A673 (cell line): Measurements from ENCODE around the gene GFOD2. TPM values are rescaled to one million over a fixed set of nuclear protein-coding genes. Genes with fewer than 3 reads are reported as not detected.

Experiments
- BruUV-seq: library from RNA; stranded (reverse); fragments of 400-500 nt; replicated peaks from 2 replicates; lab custom pipeline; 2021; lab: Mats Ljungman, UMichigan
- CTCF ChIA-PET: fragments of 300-600 bp; sonication (Branson Sonifier 250); formaldehyde crosslinking; loops from one replicate; lab custom pipeline; 2022; ENCODE audit warnings: antibody characterized with exemption; lab: Charles Lee
- POLR2A ChIA-PET: fragments of 300-600 bp; sonication (Branson Sonifier 250); formaldehyde crosslinking; loops from one replicate; lab custom pipeline; 2022; ENCODE audit warnings: antibody characterized with exemption; ENCODE audit not compliant: low non-redundant PET; lab: Charles Lee
- DNase-seq: peaks from one replicate; pipeline ENCODE4 v3.0.0-alpha.2; 2015; ENCODE audit warnings: low spot score
- H3K27ac ChIP-seq: fragments of 200-600 bp; sonication (generic); 2 replicates; pipeline ENCODE4 v1.5.1; 2016; ENCODE audit warnings: mixed run types, low read depth, mild to moderate bottlenecking, mixed read lengths, antibody characterized with exemption, low read length; ENCODE audit not compliant: poor library complexity, severe bottlenecking
- H3K27me3 ChIP-seq: fragments of 200-600 bp; sonication (generic); replicated peaks from 2 replicates; pipeline ENCODE4 v1.6.1; 2017; ENCODE audit warnings: mixed run types, low read depth, mild to moderate bottlenecking, mixed read lengths, antibody characterized with exemption, low read length; ENCODE audit not compliant: insufficient read depth, poor library complexity
- H3K36me3 ChIP-seq: fragments of 200-600 bp; sonication (generic); 2 replicates; pipeline ENCODE4 v1.6.1; 2016; ENCODE audit warnings: mixed run types, mild to moderate bottlenecking, mixed read lengths, antibody characterized with exemption, low read length; ENCODE audit not compliant: insufficient read depth, poor library complexity, severe bottlenecking
- H3K4me1 ChIP-seq: fragments of 200-600 bp; sonication (generic); 2 replicates; pipeline ENCODE4 v1.6.1; 2017; ENCODE audit warnings: mixed run types, mild to moderate bottlenecking, mixed read lengths, antibody characterized with exemption, low read length; ENCODE audit not compliant: insufficient read depth, poor library complexity, severe bottlenecking
- H3K4me3 ChIP-seq: fragments of 200-600 bp; sonication (generic); 2 replicates; pipeline ENCODE4 v1.5.1; 2016; ENCODE audit warnings: low read depth, mixed run types, mild to moderate bottlenecking, mixed read lengths, low read length; ENCODE audit not compliant: poor library complexity, severe bottlenecking
- H3K9me3 ChIP-seq: fragments of 200-600 bp; sonication (generic); 2 replicates; pipeline ENCODE4 v1.6.1; 2016; ENCODE audit warnings: mixed run types, low read depth, mild to moderate bottlenecking, mixed read lengths, antibody characterized with exemption, low read length; ENCODE audit not compliant: poor library complexity, severe bottlenecking
- EZH2 ChIP-seq: fragments of 200-600 bp; sonication (generic); IDR thresholded peaks from 2 replicates; pipeline ENCODE4 v1.6.1; 2017; ENCODE audit warnings: borderline replicate concordance, low read depth, mild to moderate bottlenecking, mixed read lengths, antibody characterized with exemption, low read length; ENCODE audit not compliant: poor library complexity, severe bottlenecking
- intact Hi-C: fragments of 100-400 bp; cut with micrococcal nuclease; formaldehyde crosslinking; loops from one replicate; pipeline ENCODE4 v1.10.0; 2022; ENCODE audit not compliant: unreplicated experiment
- total RNA-seq: library from RNA; stranded (reverse); gene quantifications from 2 replicates; pipeline ENCODE4 v1.2.3, GENCODE V29; 2021
- TF ChIP-seq, protein P1 (sequence below): fragments of 300-800, 200-600 bp; sonication (generic); conservative IDR thresholded peaks from 2 replicates; pipeline ENCODE4 v1.5.1; 2017; ENCODE audit warnings: low read depth, mild to moderate bottlenecking, antibody characterized with exemption, low read length, moderate library complexity, mixed read lengths

GFOD2 gene
- total RNA-seq, 1 experiment from 2014 or later = 22.6 TPM

DNA sequence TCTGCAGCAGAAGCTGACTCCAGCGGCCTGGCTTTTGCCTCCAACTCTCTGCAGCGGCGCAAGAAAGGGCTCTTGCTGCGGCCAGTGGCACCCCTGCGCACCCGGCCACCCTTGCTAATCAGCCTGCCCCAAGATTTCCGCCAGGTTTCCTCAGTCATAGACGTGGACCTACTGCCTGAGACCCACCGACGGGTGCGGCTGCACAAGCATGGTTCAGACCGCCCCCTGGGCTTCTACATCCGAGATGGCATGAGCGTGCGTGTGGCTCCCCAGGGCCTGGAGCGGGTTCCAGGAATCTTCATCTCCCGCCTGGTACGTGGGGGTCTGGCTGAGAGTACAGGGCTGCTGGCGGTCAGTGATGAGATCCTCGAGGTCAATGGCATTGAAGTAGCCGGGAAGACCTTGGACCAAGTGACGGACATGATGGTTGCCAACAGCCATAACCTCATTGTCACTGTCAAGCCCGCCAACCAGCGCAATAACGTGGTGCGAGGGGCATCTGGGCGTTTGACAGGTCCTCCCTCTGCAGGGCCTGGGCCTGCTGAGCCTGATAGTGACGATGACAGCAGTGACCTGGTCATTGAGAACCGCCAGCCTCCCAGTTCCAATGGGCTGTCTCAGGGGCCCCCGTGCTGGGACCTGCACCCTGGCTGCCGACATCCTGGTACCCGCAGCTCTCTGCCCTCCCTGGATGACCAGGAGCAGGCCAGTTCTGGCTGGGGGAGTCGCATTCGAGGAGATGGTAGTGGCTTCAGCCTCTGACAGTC is 57.0 kb downstream of the GFOD2 start:
- BruUV-seq = no TSS peak
- intact Hi-C loops = no loop called here

DNA sequence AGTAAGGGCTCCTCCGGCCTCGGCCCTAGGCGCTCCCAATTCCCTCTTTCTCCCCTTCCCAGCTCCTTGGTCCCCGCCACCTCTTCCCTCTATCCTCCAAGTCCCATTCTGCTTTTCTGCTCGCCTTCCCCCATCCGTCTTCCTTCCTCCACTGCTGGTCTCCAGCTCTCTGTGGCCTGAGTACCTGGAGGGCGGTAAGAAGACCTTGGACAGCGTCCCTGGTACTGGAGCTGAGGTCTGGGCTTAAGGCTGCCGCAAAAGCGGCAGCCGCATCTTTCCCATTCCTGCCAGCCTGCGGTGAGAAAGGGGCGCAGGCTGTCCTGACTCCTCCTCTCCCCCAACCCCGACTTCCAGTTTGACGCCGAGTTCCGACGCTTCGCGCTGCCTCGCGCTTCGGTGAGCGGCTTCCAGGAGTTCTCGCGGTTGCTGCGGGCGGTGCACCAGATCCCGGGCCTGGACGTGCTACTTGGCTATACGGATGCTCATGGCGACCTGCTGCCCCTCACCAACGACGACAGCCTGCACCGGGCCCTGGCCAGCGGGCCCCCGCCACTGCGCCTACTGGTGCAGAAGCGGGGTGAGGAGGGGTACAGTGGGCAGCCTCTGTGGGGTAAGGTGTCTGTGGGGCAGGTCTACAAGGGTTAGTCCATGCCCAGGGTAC is 57.9 kb downstream of the GFOD2 start:
- TF ChIP-seq, protein P1, sequence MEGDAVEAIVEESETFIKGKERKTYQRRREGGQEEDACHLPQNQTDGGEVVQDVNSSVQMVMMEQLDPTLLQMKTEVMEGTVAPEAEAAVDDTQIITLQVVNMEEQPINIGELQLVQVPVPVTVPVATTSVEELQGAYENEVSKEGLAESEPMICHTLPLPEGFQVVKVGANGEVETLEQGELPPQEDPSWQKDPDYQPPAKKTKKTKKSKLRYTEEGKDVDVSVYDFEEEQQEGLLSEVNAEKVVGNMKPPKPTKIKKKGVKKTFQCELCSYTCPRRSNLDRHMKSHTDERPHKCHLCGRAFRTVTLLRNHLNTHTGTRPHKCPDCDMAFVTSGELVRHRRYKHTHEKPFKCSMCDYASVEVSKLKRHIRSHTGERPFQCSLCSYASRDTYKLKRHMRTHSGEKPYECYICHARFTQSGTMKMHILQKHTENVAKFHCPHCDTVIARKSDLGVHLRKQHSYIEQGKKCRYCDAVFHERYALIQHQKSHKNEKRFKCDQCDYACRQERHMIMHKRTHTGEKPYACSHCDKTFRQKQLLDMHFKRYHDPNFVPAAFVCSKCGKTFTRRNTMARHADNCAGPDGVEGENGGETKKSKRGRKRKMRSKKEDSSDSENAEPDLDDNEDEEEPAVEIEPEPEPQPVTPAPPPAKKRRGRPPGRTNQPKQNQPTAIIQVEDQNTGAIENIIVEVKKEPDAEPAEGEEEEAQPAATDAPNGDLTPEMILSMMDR = no peak
- TF ChIP-seq EZH2 = no peak
- Histone ChIP-seq H3K36me3 (peaks cover 6% of the 10 kb centered on the region), H3K27ac (peak overlapping the region; percentile 61), H3K4me1 (peaks cover 12% of the 10 kb centered on the region), H3K4me3 (peak overlapping the region; percentile 66), H3K9me3 (no peaks in the 10 kb centered on the region), H3K27me3 (no peaks in the 10 kb centered on the region)
- intact Hi-C loops = no loop called here
- no TSS peak for BruUV-seq
- DNase-seq = no peak
- ChIA-PET CTCF (interaction anchor here (1.5 to 1.6 kb wide), 2 partner anchors 11 to 147 kb away, joined by 3 to 5 read pairs; no protein-coding TSS in a partner anchor), POLR2A (no interaction called here)

More for the DNA sequence above, 57.0 kb downstream of the GFOD2 start:
- Histone ChIP-seq H3K4me1 (peaks cover 15% of the 10 kb centered on the region), H3K27me3 (no peaks in the 10 kb centered on the region), H3K9me3 (no peaks in the 10 kb centered on the region), H3K36me3 (peaks cover 6% of the 10 kb centered on the region), H3K4me3 (no peak overlapping the region), H3K27ac (no peak overlapping the region)
- no peak for TF ChIP-seq EZH2
- TF ChIP-seq, protein P1 = no peak
- ChIA-PET CTCF (interaction anchor here (1.4 kb wide), 2 partner anchors 115 to 141 kb away, joined by 3 to 4 read pairs; no protein-coding TSS in a partner anchor), POLR2A (no interaction called here)
- DNase-seq = no peak

DNA sequence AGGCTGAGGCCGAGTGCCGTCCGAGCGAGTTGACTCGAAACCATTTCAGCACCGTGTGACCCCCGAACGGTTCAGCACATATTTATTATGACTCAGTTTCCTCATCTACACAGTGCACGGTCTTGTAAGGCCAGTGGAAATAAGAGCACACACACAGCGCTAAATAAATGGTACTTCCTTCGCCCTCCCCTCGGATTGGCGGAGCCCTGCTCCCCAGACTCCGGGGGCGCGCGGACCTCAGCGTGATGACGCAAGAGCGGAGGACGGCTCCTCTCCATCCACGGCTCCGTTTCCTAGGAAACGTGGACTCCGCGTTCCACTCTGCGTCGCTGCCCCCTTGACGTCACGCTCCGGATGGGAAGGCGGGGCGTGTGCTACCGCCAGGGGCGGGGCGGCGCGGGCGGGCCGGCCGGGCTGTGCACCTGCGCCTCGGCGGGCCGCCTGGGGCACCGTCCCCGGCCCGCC is 58.5 kb downstream of the GFOD2 start, which contains the start of gene PARD6A:
PARD6A (plus strand) TSS at position 397 of the 465 bp plus-strand sequence. CDS start 79 bp downstream, outside the sequence.
- Histone ChIP-seq H3K4me1 (peaks cover 12% of the 10 kb centered on the region), H3K36me3 (peaks cover 6% of the 10 kb centered on the region), H3K9me3 (no peaks in the 10 kb centered on the region), H3K27me3 (no peaks in the 10 kb centered on the region), H3K27ac (peak within 1 kb of the TSS; percentile 86), H3K4me3 (peak within 1 kb of the TSS; percentile 66)
- POLR2A ChIA-PET = interaction anchor here (1.0 kb wide), 2 partner anchors 98 to 425 kb away, joined by 3 to 6 read pairs; partner anchors contain the start of genes CTCF and NFATC3
- DNase-seq = peak; percentile 99
- intact Hi-C loops = no loop called here
- BruUV-seq = no TSS peak
- CTCF ChIA-PET = interaction anchor here (1.0 to 2.7 kb wide), 4 partner anchors 12 to 147 kb away, joined by 3 to 17 read pairs (median 4); no protein-coding TSS in a partner anchor
- TF ChIP-seq, protein P1 = no peak
- TF ChIP-seq EZH2 = no peak
